SK-N-DZ (cell line): ENCODE results near the gene SLC18A2. TPM values are rescaled to one million over a fixed set of nuclear protein-coding genes. Genes with fewer than 3 reads are reported as not detected.
"Not testable (repeated sequence)": the region's sequence is repeated elsewhere in the genome, so short reads cannot be mapped to it uniquely, and the experiment has no call there.

Source experiments
- DNase-seq: peaks from one replicate; pipeline ENCODE4 v3.0.0-alpha.2; 2015; ENCODE audit warnings: low spot score
- polyA plus RNA-seq, 2 experiments: library from polyadenylated mRNA; depleted of rRNA; stranded (reverse); fragments of >200 nt; gene quantifications; 2 replicates each; pipeline ENCODE4 v1.2.3, GENCODE V29; 2014

SLC18A2 gene
- 6.9 and 8.9 TPM in 2 replicates for polyA plus RNA-seq (2014; cell fraction: cytosol; rRNA removed)
- polyA plus RNA-seq (2014; cell fraction: nucleus; rRNA removed), result 15.7 and 19.5 TPM in 2 replicates

- no peak for DNase-seq
Observed at GRCh38 chr10:117240621-117241529, at the start of gene SLC18A2. Gene SLC18A2, plus strand, starts transcription at chr10:117241114. Its CDS starts 580 bp downstream, at chr10:117241694.

- no peak for DNase-seq
Observed at GRCh38 chr10:117197189-117197588, 43.7 kb upstream of the SLC18A2 start, which contains the start of gene KCNK18. Gene KCNK18, plus strand, starts transcription at chr10:117197489. Its CDS starts 0 bp downstream, at chr10:117197489.

- no peak for DNase-seq
Observed at GRCh38 chr10:117198088-117198487, 42.8 kb upstream of the SLC18A2 start.

GRCh38 chr10:117201826-117202225 lies 39.1 kb upstream of the SLC18A2 start:
- DNase-seq, result no peak

- DNase-seq, result no peak
Observed at GRCh38 chr10:117204316-117204715, 36.6 kb upstream of the SLC18A2 start.

- no peak for DNase-seq
Observed at GRCh38 chr10:117212176-117212575, 28.7 kb upstream of the SLC18A2 start.

- no peak for DNase-seq
Observed at GRCh38 chr10:117214401-117214800, 26.5 kb upstream of the SLC18A2 start.

- DNase-seq, result no peak
Observed at GRCh38 chr10:117215079-117215478, 25.8 kb upstream of the SLC18A2 start.

GRCh38 chr10:117216028-117216427 lies 24.9 kb upstream of the SLC18A2 start:
- no peak for DNase-seq

- peak; percentile 79 for DNase-seq
Observed at GRCh38 chr10:117216611-117217195, 24.2 kb upstream of the SLC18A2 start.

GRCh38 chr10:117217196-117217761 lies 23.6 kb upstream of the SLC18A2 start:
- peak; percentile 32 for DNase-seq

GRCh38 chr10:117218654-117219053 lies 22.3 kb upstream of the SLC18A2 start:
- DNase-seq, result no peak

- peak; percentile 91 for DNase-seq
Observed at GRCh38 chr10:117221156-117221711, 19.7 kb upstream of the SLC18A2 start.

- DNase-seq, result no peak
Observed at GRCh38 chr10:117222552-117222951, 18.4 kb upstream of the SLC18A2 start.

GRCh38 chr10:117222976-117223692 lies 17.8 kb upstream of the SLC18A2 start:
- DNase-seq, result no peak

- DNase-seq, result no peak
Observed at GRCh38 chr10:117223693-117224430, 17.1 kb upstream of the SLC18A2 start.

- DNase-seq, result no peak
Observed at GRCh38 chr10:117224881-117225280, 16.0 kb upstream of the SLC18A2 start.

- peak; percentile 57 for DNase-seq
Observed at GRCh38 chr10:117226813-117227451, 14.0 kb upstream of the SLC18A2 start.

- DNase-seq, result no peak
Observed at GRCh38 chr10:117228210-117228609, 12.7 kb upstream of the SLC18A2 start.

- not testable (repeated sequence) for DNase-seq
Observed at GRCh38 chr10:117230107-117230506, 10.8 kb upstream of the SLC18A2 start.
